Skeletal muscle satellite cell (primary cell): ENCODE results near the gene FOXP3.

ENCODE experiments used
- H3K27me3 ChIP-seq: 2 replicates; pipeline ENCODE4 v1.7.0; 2013; ENCODE audit warnings: low read length; ENCODE audit not compliant: control insufficient read depth, insufficient read depth
- H3K36me3 ChIP-seq: 2 replicates; pipeline ENCODE4 v1.7.0; 2013; ENCODE audit warnings: mild to moderate bottlenecking, control low read depth, low read length; ENCODE audit not compliant: insufficient read depth
- H3K4me1 ChIP-seq: 2 replicates; pipeline ENCODE4 v1.7.0; 2013; ENCODE audit warnings: low read length; ENCODE audit not compliant: control insufficient read depth, insufficient read depth
- H3K4me2 ChIP-seq: 2 replicates; pipeline ENCODE4 v1.7.0; 2013; ENCODE audit warnings: mild to moderate bottlenecking, low read length
- H3K4me3 ChIP-seq: 2 replicates; pipeline ENCODE4 v1.7.0; 2013; ENCODE audit warnings: low read length
- H3K9ac ChIP-seq: 2 replicates; pipeline ENCODE4 v1.7.0; 2013; ENCODE audit warnings: mild to moderate bottlenecking, low read depth, low read length, moderate library complexity
- H3K9me3 ChIP-seq: replicated peaks from 2 replicates; pipeline ENCODE4 v1.7.0; 2013; ENCODE audit warnings: mild to moderate bottlenecking, control low read depth, low read length

FOXP3 gene

DNA sequence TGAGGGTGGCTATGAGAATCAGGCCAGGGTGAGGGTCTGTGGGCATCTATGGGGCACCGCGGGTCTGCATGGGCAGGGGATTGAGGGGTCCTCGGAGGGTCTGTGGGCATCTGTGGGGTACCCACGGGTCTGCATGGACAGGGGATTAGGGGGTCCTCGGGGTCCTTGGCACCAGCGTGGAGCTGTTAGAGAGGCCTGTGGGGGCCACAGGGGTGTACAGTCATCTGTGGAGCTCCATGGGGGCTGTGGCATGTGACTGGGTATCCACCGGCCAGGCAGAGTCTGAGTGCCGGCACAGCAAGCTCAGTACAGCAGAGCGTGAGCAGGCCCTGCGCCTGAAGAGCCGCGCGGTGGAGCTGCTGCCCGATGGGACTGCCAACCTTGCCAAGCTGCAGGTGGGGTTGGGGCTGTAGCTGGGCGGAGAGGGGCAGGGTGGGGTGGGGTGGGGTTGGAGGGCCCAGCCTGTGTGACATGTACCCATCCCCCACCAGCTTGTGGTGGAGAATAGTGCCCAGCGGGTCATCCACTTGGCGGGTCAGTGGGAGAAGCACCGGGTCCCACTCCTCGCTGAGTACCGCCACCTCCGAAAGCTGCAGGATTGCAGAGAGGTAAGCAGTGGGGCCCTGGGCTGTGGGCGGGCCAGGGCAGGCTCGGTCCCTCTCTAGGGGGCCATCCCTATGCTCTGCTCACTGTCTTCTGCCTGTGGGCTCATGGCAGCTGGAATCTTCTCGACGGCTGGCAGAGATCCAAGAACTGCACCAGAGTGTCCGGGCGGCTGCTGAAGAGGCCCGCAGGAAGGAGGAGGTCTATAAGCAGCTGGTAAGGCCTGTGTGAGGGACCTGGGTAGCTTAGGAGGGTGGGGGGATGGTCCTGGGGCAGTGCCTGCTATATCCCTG, 16.3 kb downstream of the FOXP3 start:
- H3K4me1 ChIP-seq, result no peaks in the 10 kb centered on the region

GRCh38 chrX:49247346-49247745, 17.2 kb downstream of the FOXP3 start:
- H3K9ac ChIP-seq, result no peak overlapping the region
- H3K4me1 ChIP-seq, result no peaks in the 10 kb centered on the region
- no peak overlapping the region for H3K4me3 ChIP-seq
- no peak overlapping the region for H3K4me2 ChIP-seq
- H3K9me3 ChIP-seq, result no peaks in the 10 kb centered on the region
- H3K36me3 ChIP-seq, result peaks cover 8% of the 10 kb centered on the region
- H3K27me3 ChIP-seq, result no peaks in the 10 kb centered on the region

More for the DNA sequence above, 16.3 kb downstream of the FOXP3 start:
- no peaks in the 10 kb centered on the region for H3K27me3 ChIP-seq
- no peak overlapping the region for H3K4me3 ChIP-seq
- H3K4me2 ChIP-seq, result no peak overlapping the region
- H3K36me3 ChIP-seq, result peaks cover 8% of the 10 kb centered on the region
- H3K9me3 ChIP-seq, result no peaks in the 10 kb centered on the region
- no peak overlapping the region for H3K9ac ChIP-seq

DNA sequence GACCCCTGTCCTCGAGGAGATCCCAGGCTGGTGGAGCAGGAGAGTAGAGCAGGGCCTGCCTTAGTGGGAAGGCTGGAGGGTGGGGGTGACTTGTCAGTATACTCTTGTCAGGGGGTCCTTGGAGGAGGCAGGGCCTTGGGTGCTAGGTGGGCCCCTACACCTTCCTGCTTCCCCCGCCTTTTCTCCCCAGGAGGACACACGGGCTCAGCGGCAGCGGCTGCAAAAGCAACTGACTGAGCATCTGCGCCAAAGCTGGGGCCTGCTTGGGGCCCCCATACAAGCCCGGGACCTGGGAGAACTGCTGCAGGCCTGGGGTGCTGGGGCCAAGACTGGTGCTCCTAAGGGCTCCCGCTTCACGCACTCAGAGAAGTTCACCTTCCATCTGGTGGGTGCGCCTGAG, 18.0 kb downstream of the FOXP3 start:
- Histone ChIP-seq H3K4me2 (no peak overlapping the region), H3K27me3 (no peaks in the 10 kb centered on the region), H3K4me3 (no peak overlapping the region), H3K9ac (no peak overlapping the region), H3K4me1 (no peaks in the 10 kb centered on the region), H3K9me3 (no peaks in the 10 kb centered on the region), H3K36me3 (peaks cover 8% of the 10 kb centered on the region)

DNA sequence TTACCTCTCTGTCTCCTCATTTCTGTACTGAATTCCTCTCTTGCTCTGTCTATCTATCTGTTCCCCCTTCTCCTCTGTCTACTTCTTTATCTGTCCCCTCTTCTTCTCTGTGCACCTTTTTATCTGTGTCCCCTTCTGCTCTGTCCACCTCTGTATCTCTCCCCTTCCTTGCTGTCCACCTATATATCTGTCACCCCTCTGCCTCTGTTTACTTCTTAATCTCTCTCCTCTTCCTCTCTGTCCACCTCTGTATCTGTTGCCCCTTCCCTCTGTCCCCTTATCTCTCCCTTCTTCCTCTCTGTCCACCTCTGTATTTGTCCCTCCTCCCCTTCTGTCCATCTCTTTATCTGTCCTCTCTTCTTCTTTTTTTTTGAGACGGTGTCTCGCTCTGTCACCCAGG, 20.3 kb downstream of the FOXP3 start:
- Histone ChIP-seq H3K9me3 (no peaks in the 10 kb centered on the region), H3K4me2 (no peak overlapping the region), H3K9ac (no peak overlapping the region), H3K4me1 (no peaks in the 10 kb centered on the region), H3K36me3 (peaks cover 8% of the 10 kb centered on the region), H3K4me3 (no peak overlapping the region), H3K27me3 (no peaks in the 10 kb centered on the region)

DNA sequence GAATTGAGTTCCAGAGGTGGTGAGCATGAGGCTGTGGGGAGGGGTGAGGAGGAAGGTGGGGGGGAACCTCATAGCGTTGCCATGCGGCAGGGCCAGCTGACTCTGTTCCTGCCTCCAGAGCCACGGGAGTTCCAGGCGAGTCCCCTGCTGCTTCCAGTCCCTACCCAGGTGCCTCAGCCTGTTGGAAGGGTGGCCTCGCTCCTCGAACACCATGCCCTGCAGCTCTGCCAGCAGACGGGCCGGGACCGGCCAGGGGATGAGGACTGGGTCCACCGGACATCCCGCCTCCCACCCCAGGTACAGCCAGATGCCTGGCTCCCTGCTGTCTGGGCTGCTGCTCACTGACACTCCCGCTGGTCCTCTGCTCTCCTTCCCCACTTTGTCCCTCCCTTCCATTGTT, 21.3 kb downstream of the FOXP3 start:
- Histone ChIP-seq H3K9ac (no peak overlapping the region), H3K27me3 (no peaks in the 10 kb centered on the region), H3K9me3 (no peaks in the 10 kb centered on the region), H3K4me2 (no peak overlapping the region), H3K4me1 (no peaks in the 10 kb centered on the region), H3K4me3 (no peak overlapping the region), H3K36me3 (no peaks in the 10 kb centered on the region)

DNA sequence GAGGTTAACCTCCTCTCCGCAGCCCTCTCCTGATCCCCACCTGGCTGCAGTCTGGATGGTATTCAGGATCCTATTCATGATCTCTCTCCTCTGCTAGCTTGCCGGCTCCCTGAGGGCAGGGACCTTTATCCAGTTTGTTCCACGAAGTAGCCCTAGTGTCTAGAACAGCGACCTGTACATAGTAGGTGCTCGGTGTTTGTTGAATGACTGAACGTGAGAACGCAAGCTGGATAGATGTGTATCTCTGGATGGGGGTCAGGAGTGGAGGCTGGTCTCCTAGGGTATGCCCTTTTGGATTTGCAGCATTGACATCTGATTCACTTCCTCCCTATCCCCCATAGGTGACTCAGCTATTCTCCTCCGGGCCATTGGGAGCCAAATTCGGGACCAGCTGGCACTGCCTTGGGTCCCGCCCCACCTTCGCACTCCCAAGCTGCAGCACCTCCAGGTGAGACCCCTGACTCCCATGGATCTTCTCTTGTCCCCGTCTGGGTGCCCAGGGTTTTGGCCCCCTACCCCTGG, 21.9 kb downstream of the FOXP3 start:
- no peaks in the 10 kb centered on the region for H3K9me3 ChIP-seq
- H3K27me3 ChIP-seq, result no peaks in the 10 kb centered on the region
- H3K36me3 ChIP-seq, result no peaks in the 10 kb centered on the region
- no peak overlapping the region for H3K9ac ChIP-seq
- no peak overlapping the region for H3K4me3 ChIP-seq
- H3K4me1 ChIP-seq, result no peaks in the 10 kb centered on the region
- H3K4me2 ChIP-seq, result no peak overlapping the region

DNA sequence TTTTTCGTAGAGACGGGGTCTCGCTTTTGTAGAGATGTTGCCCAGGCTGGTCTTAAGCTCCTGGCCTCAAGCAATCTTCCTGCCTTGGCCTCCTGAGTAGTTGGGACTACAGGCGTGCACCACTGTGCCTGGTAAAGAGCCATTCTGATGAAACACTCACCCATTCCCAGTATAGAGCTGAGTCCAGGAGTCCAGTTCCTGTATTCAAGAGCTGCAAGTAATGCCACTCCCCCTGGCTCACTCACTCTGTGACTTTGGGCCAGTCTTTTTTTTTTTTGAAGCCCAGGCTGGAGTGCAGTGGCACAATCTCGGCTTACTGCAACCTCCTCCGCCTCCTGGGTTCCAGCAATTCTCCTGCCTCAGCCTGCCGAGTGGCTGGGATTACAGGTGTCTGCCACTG, 25.8 kb downstream of the FOXP3 start:
- Histone ChIP-seq H3K4me1 (no peaks in the 10 kb centered on the region), H3K4me3 (no peak overlapping the region), H3K9ac (no peak overlapping the region), H3K36me3 (no peaks in the 10 kb centered on the region), H3K9me3 (no peaks in the 10 kb centered on the region), H3K4me2 (no peak overlapping the region), H3K27me3 (no peaks in the 10 kb centered on the region)

DNA sequence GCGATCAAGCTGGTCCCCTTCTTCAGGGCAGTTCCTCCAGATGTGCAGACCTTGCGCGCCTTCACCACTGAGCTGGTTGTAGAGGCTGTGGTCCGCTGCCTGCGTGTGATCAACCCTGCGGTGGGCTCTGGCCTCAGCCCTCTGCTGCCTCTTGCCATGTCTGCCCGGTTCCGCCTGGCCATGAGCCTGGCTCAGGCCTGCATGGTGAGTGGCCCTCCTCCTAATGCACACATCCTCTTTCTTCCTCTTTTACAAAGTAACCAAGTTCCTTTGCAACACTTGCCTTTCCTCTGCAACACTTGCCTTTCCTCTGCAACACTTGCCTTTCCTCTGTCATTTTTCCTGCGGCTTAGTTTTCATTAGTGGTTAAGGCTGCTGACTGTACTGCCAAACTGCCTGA, 27.4 kb downstream of the FOXP3 start:
- H3K4me1 ChIP-seq, result no peaks in the 10 kb centered on the region
- H3K4me2 ChIP-seq, result no peak overlapping the region
- H3K36me3 ChIP-seq, result no peaks in the 10 kb centered on the region
- no peaks in the 10 kb centered on the region for H3K27me3 ChIP-seq
- no peak overlapping the region for H3K9ac ChIP-seq
- no peaks in the 10 kb centered on the region for H3K9me3 ChIP-seq
- no peak overlapping the region for H3K4me3 ChIP-seq

- Histone ChIP-seq H3K4me3 (no peak overlapping the region), H3K4me2 (no peak overlapping the region), H3K9ac (no peak overlapping the region)
These were observed 30.5 kb downstream of the FOXP3 start for GRCh38 chrX:49233887-49234555.

GRCh38 chrX:49233176-49233575, 31.3 kb downstream of the FOXP3 start, which contains the start of gene CACNA1F:
CACNA1F (minus strand) TSS chrX:49233340; CDS start chrX:49233309, 31 bp downstream.
- no peak within 1 kb of the TSS for H3K9ac ChIP-seq

More at GRCh38 chrX:49233887-49234555, 30.5 kb downstream of the FOXP3 start:
- Histone ChIP-seq H3K36me3 (no peaks in the 10 kb centered on the region), H3K27me3 (no peaks in the 10 kb centered on the region), H3K9me3 (no peaks in the 10 kb centered on the region), H3K4me1 (no peaks in the 10 kb centered on the region)

GRCh38 chrX:49232525-49232924, 32.0 kb downstream of the FOXP3 start:
- Histone ChIP-seq H3K4me1 (no peaks in the 10 kb centered on the region), H3K27me3 (no peaks in the 10 kb centered on the region), H3K4me3 (no peak overlapping the region), H3K36me3 (no peaks in the 10 kb centered on the region), H3K4me2 (no peak overlapping the region), H3K9ac (no peak overlapping the region), H3K9me3 (no peaks in the 10 kb centered on the region)

More at GRCh38 chrX:49233176-49233575, 31.3 kb downstream of the FOXP3 start, which contains the start of gene CACNA1F:
- Histone ChIP-seq H3K36me3 (no peaks in the 10 kb centered on the region), H3K4me1 (no peaks in the 10 kb centered on the region), H3K4me3 (no peak within 1 kb of the TSS), H3K27me3 (no peaks in the 10 kb centered on the region), H3K9me3 (no peaks in the 10 kb centered on the region), H3K4me2 (no peak within 1 kb of the TSS)
